GM11168 (cell line): ENCODE results near the gene ERCC3.
"Not testable (repeated sequence)": the region's sequence is repeated elsewhere in the genome, so short reads cannot be mapped to it uniquely, and the experiment has no call there.

Experiments
- in situ Hi-C: fragments of 300-500 bp; cut with MboI; formaldehyde crosslinking; loops from one replicate; pipeline ENCODE4 v1.12.0; 2022; ENCODE audit warnings: low sequenced_read_pairs; ENCODE audit not compliant: unreplicated experiment

The ERCC3 gene

DNA sequence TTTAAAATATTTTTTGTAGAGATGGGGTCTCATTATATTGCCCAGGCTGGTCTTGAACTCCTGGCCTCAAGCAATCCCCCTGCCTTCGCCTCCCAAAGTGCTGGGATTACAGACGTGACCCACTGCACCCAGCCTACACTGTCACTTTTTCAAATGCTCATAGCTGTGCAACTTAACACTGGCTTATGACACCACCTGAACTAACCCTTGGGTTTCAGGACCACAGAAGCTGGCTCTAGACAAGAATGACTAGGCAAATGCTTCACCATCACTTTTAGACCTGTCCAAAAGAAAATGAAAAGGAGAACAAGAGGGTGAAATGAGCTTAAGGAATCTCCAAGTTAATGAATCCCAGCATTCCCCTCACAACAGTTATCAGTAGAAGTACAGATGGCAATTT, 13.3 kb downstream of the ERCC3 start:
- in situ Hi-C loops: no loop called here

DNA sequence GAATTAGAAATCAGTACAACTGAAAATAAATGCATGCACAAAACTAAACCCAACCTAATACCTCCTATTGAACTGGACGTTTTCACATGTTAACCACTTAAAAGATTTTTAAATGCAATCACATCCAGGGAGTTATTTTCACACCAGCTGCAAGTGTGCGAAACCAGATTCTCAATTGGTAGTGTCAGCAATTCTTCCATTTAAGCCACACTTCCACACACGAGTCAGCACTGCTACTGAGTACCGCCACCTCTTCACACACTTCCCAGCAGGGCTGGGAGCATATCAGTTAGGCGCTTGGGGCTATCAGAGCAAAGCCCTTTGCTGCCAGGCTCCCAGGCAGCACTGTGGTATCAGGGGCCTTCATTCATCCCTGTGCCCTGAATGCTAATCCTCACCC, 14.2 kb downstream of the ERCC3 start:
- in situ Hi-C loops: loop anchor here (10.0 kb wide), 1 partner anchor 205 kb away; no protein-coding TSS in a partner anchor

DNA sequence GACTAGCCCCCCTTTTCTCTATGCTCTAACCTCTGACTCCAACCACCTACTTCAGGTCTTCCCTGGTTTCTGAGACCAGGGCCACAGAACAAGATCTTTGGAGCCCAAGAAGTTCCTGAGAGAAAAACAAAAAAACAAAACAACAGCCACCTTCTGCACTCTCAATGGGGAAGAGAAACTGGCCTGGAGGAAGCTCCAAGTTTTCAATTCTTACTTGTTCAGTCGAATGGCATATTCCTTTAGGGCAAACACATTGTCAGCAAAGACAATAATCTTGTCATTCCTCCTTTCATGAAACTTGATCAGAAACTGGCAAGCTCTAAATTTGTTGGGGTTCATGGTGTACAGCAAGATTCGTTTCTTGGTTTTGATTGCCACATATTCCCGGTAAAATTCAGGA, 15.0 kb downstream of the ERCC3 start:
- in situ Hi-C loops: loop anchor here (10.0 kb wide), 1 partner anchor 204 kb away; no protein-coding TSS in a partner anchor

DNA sequence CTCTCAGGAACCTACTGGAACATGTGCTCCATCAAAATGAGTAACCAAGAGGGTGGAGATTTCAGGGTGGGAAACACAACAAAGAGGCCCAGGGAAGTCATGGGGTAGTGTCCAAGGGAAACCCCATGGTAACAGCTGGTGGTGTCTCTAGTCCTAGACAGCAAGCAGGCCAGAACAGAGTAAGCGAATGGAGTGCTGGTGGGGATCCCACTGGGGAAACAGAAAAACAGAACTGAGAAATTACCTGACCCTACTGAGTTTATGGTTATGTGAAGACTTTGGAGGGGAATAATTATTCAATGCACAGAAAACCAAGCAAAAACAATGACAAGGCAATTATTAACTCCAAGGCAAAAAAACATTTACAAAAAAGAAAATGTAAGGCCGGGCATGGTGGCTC, 16.9 kb downstream of the ERCC3 start:
- in situ Hi-C loops: loop anchor here (10.0 kb wide), 1 partner anchor 202 kb away; no protein-coding TSS in a partner anchor

DNA sequence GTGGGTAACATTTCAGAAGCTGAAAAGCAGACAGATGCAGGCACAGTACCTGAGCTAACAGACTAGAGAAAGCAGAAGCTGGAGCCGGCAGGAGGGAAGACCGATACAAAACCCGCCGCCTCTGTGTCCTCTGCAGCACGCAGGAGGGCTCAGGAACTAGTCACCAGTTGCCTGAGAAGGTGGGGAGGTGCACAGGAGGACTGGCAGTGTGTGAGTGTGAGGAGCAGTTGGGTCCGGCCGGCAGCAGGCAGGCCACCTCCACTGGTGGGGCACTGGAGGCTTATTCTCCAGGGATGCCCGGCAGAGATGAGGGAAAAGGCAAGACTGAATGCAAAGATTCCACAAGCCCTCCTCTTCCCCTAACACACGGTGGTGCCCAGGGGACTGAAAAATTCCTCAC, 18.2 kb downstream of the ERCC3 start:
- in situ Hi-C loops: loop anchor here (10.0 kb wide), 1 partner anchor 201 kb away; no protein-coding TSS in a partner anchor

DNA sequence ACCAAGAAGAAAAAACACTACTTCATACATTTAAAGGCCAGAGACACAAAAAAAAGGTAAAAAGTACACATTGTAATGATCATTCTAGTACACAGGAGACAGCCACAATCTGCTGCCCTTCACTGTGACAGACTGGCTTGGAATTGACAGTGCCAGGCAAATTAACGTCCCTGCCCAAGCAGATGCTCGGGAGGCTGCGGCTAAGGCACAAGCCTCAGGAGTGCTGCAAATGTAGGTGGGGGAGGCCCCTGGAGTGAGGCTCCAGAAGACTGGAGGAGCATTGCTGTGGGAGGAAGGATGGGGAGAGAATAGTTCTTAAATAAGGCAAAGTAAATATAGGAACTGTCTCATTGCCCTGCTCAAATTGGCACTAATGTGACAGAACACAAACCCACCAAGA, 18.6 kb downstream of the ERCC3 start:
- in situ Hi-C loops: loop anchor here (10.0 kb wide), 1 partner anchor 201 kb away; no protein-coding TSS in a partner anchor

DNA sequence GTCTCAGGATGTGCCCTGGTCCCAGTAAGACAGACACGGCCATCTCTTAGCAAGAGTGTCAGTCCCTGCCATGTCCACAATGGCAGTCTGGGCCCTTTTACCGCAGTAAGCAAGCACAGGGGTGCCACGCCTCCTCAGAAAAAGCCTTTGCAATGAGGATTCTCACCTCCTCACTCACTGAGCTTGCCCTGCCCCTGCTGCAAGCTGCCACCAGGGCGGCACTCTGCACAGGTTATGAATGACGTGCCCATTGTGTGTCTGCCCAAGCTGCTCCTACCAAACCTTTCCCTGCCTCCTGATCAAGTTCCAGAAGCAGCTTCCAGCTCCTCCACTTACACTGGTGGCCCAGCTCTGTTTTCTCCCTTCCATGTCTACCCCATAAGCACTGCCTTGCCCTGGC, 23.3 kb downstream of the ERCC3 start:
- in situ Hi-C loops: loop anchor here (10.0 kb wide), 1 partner anchor 196 kb away; no protein-coding TSS in a partner anchor

DNA sequence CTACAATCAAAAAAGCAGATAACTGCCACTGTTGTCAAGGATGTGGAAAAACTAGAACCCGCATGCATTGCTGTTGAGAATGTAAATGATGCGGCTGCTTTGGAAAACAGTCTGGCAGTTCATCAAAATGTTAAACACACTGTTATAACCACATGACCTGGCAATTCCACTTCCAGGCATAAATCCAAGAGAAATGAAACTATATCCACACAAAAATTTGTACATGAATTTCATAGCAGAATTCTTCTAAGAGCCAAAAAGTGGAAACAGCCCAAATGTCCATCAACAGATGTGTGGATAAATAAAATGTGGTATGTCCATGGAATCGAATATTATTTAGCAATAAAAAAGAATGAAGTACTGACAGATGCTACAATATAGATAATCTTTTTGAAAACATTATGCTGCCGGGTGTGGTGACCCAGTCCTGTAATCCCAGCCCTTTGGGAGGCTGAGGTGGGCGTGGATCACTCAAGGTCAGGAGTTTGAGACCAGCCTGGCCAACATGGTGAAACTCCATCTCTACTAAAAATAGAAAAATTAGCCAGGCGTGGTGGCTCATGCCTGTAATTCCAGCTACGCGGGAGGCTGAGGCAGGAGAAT, 32.0 kb downstream of the ERCC3 start:
- in situ Hi-C loops: no loop called here

DNA sequence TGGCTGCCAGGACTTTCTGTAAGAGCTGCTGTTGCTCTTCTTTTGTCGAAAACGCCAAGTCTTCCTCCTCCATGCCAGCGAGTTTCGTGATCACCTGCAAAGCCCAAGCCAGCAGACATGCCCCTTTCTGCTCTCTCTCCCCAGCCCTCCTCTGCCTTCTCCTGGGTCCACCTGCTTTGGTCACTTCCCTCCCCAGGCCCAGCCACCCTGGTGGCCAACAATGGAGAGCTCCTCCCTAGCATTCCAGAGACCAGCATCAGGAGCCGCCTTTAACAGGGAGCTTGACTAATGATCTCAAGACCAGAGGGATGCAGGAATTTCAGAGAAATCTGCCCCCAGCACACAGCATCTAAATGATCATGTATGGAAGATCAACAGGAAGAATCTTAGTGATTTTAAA, 34.6 kb downstream of the ERCC3 start:
- in situ Hi-C loops: no loop called here

DNA sequence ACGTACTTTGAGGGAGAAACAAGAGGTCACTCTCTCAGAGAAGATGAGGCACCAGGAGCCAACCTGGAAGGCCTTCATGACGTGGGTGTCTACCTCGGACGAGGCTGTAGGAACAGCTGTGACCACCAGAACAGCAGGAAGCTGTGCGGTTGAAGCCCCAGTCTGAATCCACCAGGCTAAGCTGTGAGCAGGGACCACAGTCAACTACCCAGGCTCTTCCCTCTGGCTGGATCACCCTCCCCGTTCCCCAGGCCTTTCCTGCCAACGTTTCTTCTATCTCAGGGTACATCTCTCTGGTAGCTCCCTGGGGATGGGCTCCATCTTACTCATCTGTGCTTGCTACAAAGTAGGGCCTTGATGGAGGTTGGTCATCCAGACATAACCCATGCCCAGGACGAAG, 37.1 kb downstream of the ERCC3 start:
- in situ Hi-C loops: no loop called here

DNA sequence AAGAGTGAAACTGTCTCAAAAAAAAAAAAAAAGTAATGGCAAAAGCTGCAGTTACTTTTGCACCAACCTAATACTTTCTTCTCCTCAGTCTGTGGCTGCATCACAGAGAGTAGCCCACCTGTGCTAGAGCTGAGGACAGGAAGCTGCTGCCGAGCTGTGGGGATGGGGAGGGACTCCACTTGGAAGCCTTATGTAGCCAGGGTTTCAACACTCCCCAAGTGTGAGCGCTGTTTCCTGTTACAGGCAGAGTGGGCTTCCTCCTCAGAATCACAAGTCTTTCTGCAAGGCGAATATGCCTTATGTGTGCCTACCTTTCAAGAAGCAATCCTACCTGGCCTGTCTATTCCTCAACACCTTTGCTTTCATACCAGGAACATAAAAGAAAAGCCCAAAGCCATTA, 37.6 kb downstream of the ERCC3 start:
- in situ Hi-C loops: no loop called here

DNA sequence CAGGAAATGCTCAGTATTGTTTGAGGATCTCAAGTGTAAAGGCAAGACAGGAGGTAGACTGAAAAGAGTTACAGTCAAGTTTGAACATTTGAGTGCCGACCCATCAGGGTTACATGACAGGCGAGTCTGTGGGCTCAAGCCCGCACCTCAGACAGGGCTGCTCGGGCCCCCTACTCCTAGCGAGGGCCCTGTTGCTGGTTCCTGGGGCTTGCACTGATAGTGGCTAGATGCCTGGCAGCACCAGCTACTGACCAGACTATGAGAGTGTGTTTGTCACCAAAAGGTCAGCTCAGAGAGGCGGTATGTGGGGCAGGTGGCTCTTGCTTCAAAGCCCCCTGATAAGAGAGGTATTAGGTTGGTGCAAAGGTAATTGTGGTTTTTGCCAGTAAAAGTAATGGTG, 38.2 kb downstream of the ERCC3 start:
- in situ Hi-C loops: no loop called here

DNA sequence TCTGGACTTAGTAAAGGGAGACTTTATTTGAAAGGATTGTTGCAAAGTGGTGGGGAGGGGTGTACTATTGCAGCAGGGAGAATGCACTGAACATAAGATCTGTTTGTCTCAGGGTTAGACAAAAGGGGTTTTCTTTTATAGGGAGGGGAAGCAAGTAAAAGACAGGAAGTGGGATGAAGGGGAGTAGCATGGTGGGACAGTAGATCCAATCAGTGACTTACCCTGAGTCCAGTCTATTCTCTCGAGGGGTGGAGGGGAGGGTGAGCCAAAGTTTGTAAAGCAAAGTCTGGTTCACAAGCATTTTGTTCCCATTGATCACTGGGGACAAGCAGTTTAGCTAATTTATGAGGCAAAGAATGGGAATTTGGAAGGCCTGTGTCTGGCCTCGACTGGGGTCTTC, 38.8 kb downstream of the ERCC3 start:
- in situ Hi-C loops: no loop called here

DNA sequence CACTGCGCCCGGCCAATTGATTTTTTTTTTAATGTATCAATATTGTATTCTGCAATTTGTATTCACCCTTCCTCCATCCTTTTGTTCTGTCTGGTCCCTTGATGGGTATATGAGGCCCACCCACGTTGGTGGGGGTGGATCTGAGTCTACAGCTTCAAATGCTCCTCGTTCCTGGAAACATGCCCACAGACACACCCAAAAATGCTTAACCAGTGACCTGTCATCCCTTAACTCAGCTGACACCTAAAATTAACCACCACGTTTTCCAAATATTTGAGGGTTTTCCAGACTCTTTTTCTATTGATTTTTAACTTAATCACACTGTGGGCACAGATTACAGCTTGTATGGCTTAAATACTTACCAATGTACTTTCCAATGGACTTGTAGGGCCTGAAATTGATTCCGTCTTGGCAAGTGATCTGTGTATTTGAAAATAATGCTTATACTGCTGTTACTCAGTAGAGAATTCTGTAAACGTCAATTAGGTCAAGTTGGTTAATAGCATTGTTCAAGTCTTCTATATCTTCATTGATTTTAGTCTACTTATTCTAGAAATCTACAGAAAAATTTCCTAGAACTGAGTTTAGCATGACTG, 39.5 kb downstream of the ERCC3 start:
- in situ Hi-C loops: no loop called here

DNA sequence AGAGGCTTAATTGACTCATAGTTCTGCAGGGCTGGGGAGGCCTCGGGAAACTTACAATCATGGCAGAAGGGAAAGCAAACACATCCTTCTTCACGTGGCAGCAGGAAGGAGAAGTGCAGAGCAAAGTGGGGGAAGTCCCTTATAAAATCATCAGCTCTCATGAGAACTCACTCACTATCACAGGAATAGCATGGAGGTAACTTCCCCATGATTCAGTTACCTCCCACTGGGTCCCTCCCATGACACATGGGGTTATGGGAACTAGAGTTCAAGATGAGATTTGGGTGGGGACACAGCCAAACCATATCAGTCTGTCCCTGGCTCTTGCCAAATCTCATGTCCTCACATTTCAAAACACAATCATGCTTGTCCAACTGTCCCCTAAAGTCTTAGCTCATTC, 52.8 kb downstream of the ERCC3 start:
- in situ Hi-C loops: not testable (repeated sequence)

DNA sequence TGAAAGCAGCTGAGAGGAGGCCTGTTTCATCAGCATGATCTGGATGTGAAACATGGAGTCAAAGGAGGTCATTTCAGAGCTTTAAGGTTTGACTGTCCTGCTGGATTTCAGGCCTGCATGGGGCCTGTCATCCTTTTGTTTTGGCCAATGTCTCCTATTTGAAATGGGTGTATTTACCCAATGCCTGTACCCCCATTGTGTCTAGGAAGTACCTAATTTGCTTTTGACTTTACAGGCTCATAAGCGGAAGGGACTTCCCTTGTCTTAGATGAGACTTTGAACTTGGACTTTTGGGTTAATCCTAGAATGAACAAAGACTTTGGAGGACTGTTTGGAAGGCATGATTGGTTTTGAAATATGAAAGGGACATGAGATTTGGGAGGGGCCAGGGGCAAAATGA, 54.5 kb downstream of the ERCC3 start:
- in situ Hi-C loops: no loop called here

DNA sequence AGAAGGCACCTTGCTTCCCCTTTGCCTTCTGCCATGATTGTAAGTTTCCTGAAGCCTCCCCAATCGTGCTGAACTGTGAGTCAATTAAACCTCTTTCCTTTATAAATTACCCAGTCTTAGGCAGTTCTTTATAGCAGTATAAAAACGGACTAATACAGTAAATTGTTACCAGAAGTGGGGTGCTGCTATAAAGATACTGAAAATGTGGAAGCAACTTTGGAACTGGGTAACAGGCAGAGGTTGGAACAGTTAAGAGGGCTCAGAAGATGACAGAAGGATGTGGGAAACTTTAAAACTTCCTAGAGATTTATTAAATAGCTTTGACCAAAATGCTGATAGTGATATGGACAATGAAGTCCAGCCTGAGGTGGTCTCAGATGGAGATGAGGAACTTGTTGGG, 56.2 kb downstream of the ERCC3 start:
- in situ Hi-C loops: not testable (repeated sequence)

DNA sequence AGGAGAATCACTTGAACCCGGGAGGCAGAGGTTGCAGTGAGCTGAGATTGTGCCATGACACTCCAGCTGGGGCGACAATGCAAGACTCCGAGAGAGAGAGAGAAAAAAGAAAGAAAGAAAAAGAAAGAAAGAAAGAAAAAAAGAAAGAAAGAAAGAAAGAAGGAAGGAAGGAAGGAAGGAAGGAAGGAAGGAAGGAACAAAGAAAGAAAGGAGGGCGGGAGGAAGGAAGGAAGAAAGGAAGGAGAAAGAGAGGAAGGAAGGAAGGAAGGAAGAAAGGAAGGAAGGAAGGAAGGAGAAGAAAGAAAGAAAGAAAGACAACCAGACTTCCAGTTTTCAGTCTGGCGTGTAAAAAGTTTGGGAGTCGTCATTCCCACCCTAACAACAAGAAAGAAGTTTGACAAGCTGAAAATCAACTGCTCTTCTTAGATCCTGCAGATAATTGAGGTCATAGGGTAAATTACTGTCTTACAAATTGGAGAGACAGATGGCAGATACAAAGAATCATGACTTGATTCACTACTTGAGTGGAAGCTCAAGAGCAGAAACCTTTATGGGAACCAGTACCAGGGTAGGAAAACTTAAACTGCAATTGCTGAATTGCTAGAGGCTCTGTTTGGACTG, 58.8 kb downstream of the ERCC3 start:
- in situ Hi-C loops: no loop called here

DNA sequence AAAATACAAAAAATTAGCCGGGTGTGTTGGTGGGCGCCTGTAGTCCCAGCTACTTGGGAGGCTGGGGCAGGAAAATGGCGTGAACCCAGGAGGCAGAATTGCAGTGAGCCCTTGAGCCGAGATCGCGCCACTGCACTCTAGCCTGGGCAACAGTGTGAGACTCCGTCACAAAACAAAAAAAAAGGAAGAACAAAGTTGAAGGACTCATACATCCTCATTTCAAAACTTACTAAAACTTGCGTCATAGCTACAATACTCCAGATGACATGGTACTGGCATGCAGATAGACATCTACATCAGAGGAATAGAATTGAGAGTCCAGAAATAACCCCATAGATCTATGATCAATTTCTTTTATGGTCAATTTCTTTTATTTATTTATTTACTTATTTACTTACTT, 60.2 kb downstream of the ERCC3 start:
- in situ Hi-C loops: no loop called here

DNA sequence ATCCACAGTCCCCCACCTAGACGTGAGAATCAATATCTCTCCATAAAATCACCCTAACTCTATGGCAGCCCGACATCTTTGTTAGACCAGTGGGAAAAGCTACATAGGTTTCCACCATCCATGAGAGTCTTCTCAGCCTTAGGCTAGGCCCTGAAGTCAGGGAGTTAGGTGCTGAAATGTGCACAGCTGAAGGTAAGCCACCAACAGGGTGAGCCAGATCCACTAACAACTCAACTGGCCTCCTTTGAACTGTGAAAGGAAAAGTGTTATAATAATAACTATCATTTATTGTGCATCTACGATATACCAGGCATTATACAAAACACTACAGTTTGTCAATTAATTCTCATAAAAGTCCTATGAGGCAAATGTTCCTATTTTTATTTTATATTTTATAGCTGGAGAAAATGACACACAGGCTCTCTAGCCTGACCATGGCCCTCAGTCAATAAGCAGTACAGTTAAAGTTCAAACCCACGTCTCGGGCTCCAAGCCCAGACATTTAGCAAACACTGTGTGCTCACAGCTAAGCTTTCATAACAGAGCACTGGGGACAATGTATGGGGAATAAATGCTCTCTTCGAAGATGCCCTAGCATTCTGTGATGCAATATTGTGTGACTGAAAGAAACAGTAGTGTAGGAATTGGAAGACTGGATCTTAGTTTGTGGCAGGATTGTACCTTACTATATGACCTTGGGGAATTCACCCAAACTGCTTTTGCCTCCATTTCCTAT, 62.6 kb downstream of the ERCC3 start:
- in situ Hi-C loops: no loop called here

DNA sequence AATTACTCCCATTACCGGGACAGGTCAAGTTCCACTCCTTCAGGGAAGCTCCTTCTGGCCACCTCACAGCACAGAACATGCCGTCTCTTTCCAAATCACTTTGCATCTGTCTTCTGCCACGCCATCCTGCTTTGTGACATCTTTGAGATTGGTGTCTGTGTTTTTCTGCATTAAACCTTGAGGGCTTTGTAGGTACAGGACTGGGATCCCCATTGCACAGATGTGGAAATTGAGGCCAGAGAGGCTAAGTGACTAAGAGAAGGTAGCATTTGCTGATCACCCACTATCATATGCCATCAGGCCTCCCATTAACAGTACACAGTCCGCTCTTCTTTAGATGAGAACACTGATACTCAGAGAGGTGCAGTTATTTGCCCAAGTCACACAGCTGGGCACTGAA, 64.4 kb downstream of the ERCC3 start:
- in situ Hi-C loops: no loop called here
